K562 (cell line): ENCODE measurements around the gene GREB1. TPM values are rescaled to one million over a fixed set of nuclear protein-coding genes. Genes with fewer than 3 reads are reported as not detected.

Experiments
- ATAC-seq: fragments of 200-7000 bp; cut with Tn5 transposase; 3 replicates; pipeline ENCODE4 v1.9.1; 2020; ENCODE audit warnings: moderate library complexity
- BruUV-seq: library from RNA; stranded (reverse); fragments of 400-500 nt; replicated peaks from 2 replicates; lab custom pipeline; 2021; lab: Mats Ljungman, UMichigan
- CTCF ChIA-PET: fragments of 300-600 bp; formaldehyde crosslinking; extraction: SDS; loops from one replicate; lab custom pipeline; 2021; ENCODE audit warnings: low intra/inter-chr PET ratio; lab: Yijun Ruan, JAX
- POLR2A ChIA-PET: fragments of 300-600, 350-650 bp; sonication (Branson Sonifier 250); formaldehyde crosslinking; extraction: SDS; loops from one replicate; lab custom pipeline; 2021; ENCODE audit warnings: antibody characterized with exemption, inconsistent platforms; lab: Yijun Ruan, JAX
- DNase-seq, 4 experiments: peaks; one replicate each; pipeline versions ENCODE4 v3.0.0 to v3.0.0-alpha.2; 2011 to 2018; ENCODE audit warnings: low spot score in 3 of 4, mixed read lengths in 3 of 4; ENCODE audit errors: extremely low read depth in 1 of 4
- FAIRE-seq: peaks from 2 replicates; lab custom pipeline; 2011; peaks lifted over from hg19 to GRCh38; lab: Jason Lieb, UNC
- H2AFZ ChIP-seq: 2 replicates; pipeline ENCODE4 v1.6.0; 2011; ENCODE audit warnings: low read depth, low read length, control low read depth, inconsistent platforms
- H3K27ac ChIP-seq: fragments of 200-600 bp; 3 replicates; pipeline ENCODE4 v1.8.0; 2011; ENCODE audit warnings: low read depth, mild to moderate bottlenecking, control low read depth, inconsistent platforms, low read length, moderate library complexity, mixed read lengths; ENCODE audit errors: extremely low read depth
- H3K27me3 ChIP-seq, 2 experiments: fragments of 300-600 bp in 1 of 2; 2 replicates in 1 of 2; 3 replicates in 1 of 2; pipeline versions ENCODE4 v1.6.0 to v1.8.0; 2011; ENCODE audit warnings: inconsistent platforms in 2 of 2, low read length in 2 of 2, mild to moderate bottlenecking in 1 of 2, mixed read lengths in 1 of 2, moderate library complexity in 1 of 2; ENCODE audit not compliant: control insufficient read depth in 2 of 2, insufficient read depth in 2 of 2
- H3K36me3 ChIP-seq: fragments of 300-600 bp; 3 replicates; pipeline ENCODE4 v1.8.0; 2011; ENCODE audit warnings: mild to moderate bottlenecking, low read length, inconsistent platforms; ENCODE audit not compliant: control insufficient read depth, insufficient read depth
- H3K4me1 ChIP-seq, 2 experiments: fragments of 200-600 bp in 1 of 2; replicated peaks in 1 of 2; 2 replicates in 1 of 2; 3 replicates in 1 of 2; pipeline versions ENCODE4 v1.5.1 to v1.8.0; 2011; ENCODE audit warnings: inconsistent platforms in 2 of 2, low read length in 2 of 2, mild to moderate bottlenecking in 1 of 2, mixed read lengths in 1 of 2, moderate library complexity in 1 of 2; ENCODE audit not compliant: control insufficient read depth in 2 of 2, insufficient read depth in 2 of 2
- H3K4me2 ChIP-seq: 2 replicates; pipeline ENCODE4 v1.6.1; 2011; ENCODE audit warnings: low read length, control low read depth, inconsistent platforms, mixed read lengths; ENCODE audit not compliant: insufficient read depth
- H3K4me3 ChIP-seq: fragments of 200-600 bp; sonication (generic), shearing (Covaris generic); 2 replicates; pipeline ENCODE4 v1.5.1; 2016; ENCODE audit warnings: control low read depth, inconsistent platforms
- H3K79me2 ChIP-seq: fragments of 200-600 bp; 3 replicates; pipeline ENCODE4 v1.8.0; 2011; ENCODE audit warnings: low read length, inconsistent platforms; ENCODE audit not compliant: control insufficient read depth, insufficient read depth
- H3K9ac ChIP-seq, 2 experiments: 2 replicates each; pipeline versions ENCODE4 v1.6.0 to v1.6.1; 2011; ENCODE audit warnings: low read depth in 2 of 2, low read length in 2 of 2, control low read depth in 1 of 2, inconsistent platforms in 1 of 2, mild to moderate bottlenecking in 1 of 2, mixed read lengths in 1 of 2; ENCODE audit not compliant: insufficient read depth in 1 of 2
- H3K9me1 ChIP-seq: one replicate; pipeline ENCODE4 v1.6.0; 2011; ENCODE audit warnings: inconsistent platforms, mild to moderate bottlenecking, low read length, moderate library complexity; ENCODE audit not compliant: control insufficient read depth, insufficient read depth
- H3K9me3 ChIP-seq: replicated peaks from 2 replicates; pipeline ENCODE4 v1.5.1; 2011; ENCODE audit warnings: low read depth, low read length, inconsistent platforms; ENCODE audit not compliant: control insufficient read depth, insufficient read depth
- H4K20me1 ChIP-seq: replicated peaks from 2 replicates; pipeline ENCODE4 v1.6.1; 2011; ENCODE audit warnings: low read length, inconsistent platforms, mixed read lengths; ENCODE audit not compliant: control insufficient read depth, insufficient read depth
- ASH1L ChIP-seq: fragments of 450-650 bp; IDR thresholded peaks from 2 replicates; pipeline ENCODE4 v1.6.1; 2018; ENCODE audit warnings: borderline replicate concordance, mild to moderate bottlenecking, low read depth; ENCODE audit not compliant: partially characterized antibody
- CBFA2T2 ChIP-seq: fragments of 450-650 bp; conservative IDR thresholded peaks from 2 replicates; pipeline ENCODE4 v1.6.1; 2017; ENCODE audit warnings: mild to moderate bottlenecking
- ELK3 ChIP-seq: fragments of 450-650 bp; formaldehyde crosslinking; IDR thresholded peaks from 2 replicates; pipeline ENCODE4 v1.4.0; 2020; ENCODE audit warnings: mild to moderate bottlenecking
- HDAC8 ChIP-seq: fragments of 450-650 bp; IDR thresholded peaks from 2 replicates; pipeline ENCODE4 v1.6.1; 2016; ENCODE audit warnings: mild to moderate bottlenecking, missing genetic modification characterization, moderate library complexity, missing compliant biosample characterization
- HNRNPL ChIP-seq: fragments of 200-400 bp; formaldehyde crosslinking; IDR thresholded peaks from 2 replicates; pipeline ENCODE4 v1.6.1; 2017; ENCODE audit warnings: low read depth, mild to moderate bottlenecking, low read length
- MEIS2 ChIP-seq: fragments of 450-650 bp; IDR thresholded peaks from 2 replicates; pipeline ENCODE4 v1.6.1; 2014; ENCODE audit warnings: mild to moderate bottlenecking; ENCODE audit not compliant: partially characterized antibody
- POLR2AphosphoS2 ChIP-seq: IDR thresholded peaks from 2 replicates; pipeline ENCODE4 v1.6.1; 2012; ENCODE audit warnings: low read length, improper control_type of control experiment
- PURB ChIP-seq: sonication (generic); formaldehyde crosslinking; IDR thresholded peaks from 2 replicates; pipeline ENCODE4 v1.9.0; 2021; ENCODE audit warnings: low read depth, mild to moderate bottlenecking, missing genetic modification reagents
- RCOR1 ChIP-seq, 2 experiments: IDR thresholded peaks; 2 replicates each; pipeline ENCODE4 v1.6.1; 2012; ENCODE audit warnings: low read depth in 2 of 2, low read length in 2 of 2, borderline replicate concordance in 1 of 2, improper control_type of control experiment in 1 of 2
- RUNX1 ChIP-seq: sonication (generic); IDR thresholded peaks from 2 replicates; pipeline ENCODE4 v1.6.1; 2016; ENCODE audit warnings: antibody characterized with exemption, low read depth
- SAFB ChIP-seq: fragments of 200-400 bp; formaldehyde crosslinking; IDR thresholded peaks from 2 replicates; pipeline ENCODE4 v1.6.1; 2017; ENCODE audit warnings: low read depth, low read length, borderline replicate concordance
- SMAD1 ChIP-seq: fragments of 150-350 bp; IDR thresholded peaks from 2 replicates; pipeline ENCODE4 v1.6.1; 2014; ENCODE audit warnings: low read length, low read depth; ENCODE audit not compliant: partially characterized antibody
- SMARCA4 ChIP-seq: fragments of 450-650 bp; IDR thresholded peaks from 2 replicates; pipeline ENCODE4 v1.6.1; 2016
- STAG1 ChIP-seq: sonication (generic); formaldehyde crosslinking; IDR thresholded peaks from 2 replicates; pipeline ENCODE4 v1.5.0; 2020; ENCODE audit warnings: missing genetic modification reagents, borderline replicate concordance
- USF1 ChIP-seq: sonication (generic); formaldehyde crosslinking; IDR thresholded peaks from 2 replicates; pipeline ENCODE4 v1.9.0; 2022; ENCODE audit warnings: mild to moderate bottlenecking, missing genetic modification reagents
- ZNF551 ChIP-seq: fragments of 250-450 bp; sonication (Bioruptor Pico); IDR thresholded peaks from 2 replicates; pipeline ENCODE4 v1.5.0; 2021; ENCODE audit warnings: mild to moderate bottlenecking, moderate library complexity
- WGBS: fragments of 100-300 bp; shearing (Covaris generic); methylation state at CpG from one replicate; pipeline ENCODE4 v1.1.6; 2016; ENCODE audit warnings: low coverage, mixed read lengths; ENCODE audit not compliant: insufficient coverage; ENCODE audit errors: missing lambda C conversion rate; 5-methylcytosine and 5-hydroxymethylcytosine counted together
- in situ Hi-C: fragments of 300-500 bp; cut with MboI; formaldehyde crosslinking; loops from 4 replicates; pipeline ENCODE4 v1.15.0; 2018; ENCODE audit warnings: inconsistent platforms, mixed read lengths
- intact Hi-C: fragments of 100-400 bp; cut with micrococcal nuclease; formaldehyde crosslinking; loops from 2 replicates; pipeline ENCODE4 v1.14.2; 2022
- polyA plus RNA-seq, 8 experiments: library from polyadenylated mRNA; depleted of rRNA in 4 of 8; stranded (reverse) in 5 of 8; unstranded in 3 of 8; fragments of >200 nt; fragmentation: Nextera tagmentation in 2 of 8; fragmentation: Illumina TruSeq in 1 of 8; extraction: Ambion mirVana in 2 of 8; extraction: Trizol in 1 of 8; gene quantifications; 2 replicates each; pipeline versions ENCODE4 v1.2.1 to v1.2.3, GENCODE V29; 2011 to 2014; ENCODE audit warnings: inconsistent platforms in 1 of 8, missing spikeins in 1 of 8
- total RNA-seq, 7 experiments: library from RNA; depleted of rRNA in 6 of 7; stranded (reverse); fragments of >200 nt in 6 of 7; fragmentation: Illumina TruSeq in 2 of 7; extraction: Trizol in 2 of 7; gene quantifications; 2 replicates each; pipeline versions ENCODE4 v1.2.1 to v1.2.3, GENCODE V29; 2011 to 2021; ENCODE audit warnings: low replicate concordance in 1 of 7
- TF ChIP-seq, protein P1 (sequence below): IDR thresholded peaks from 2 replicates; pipeline ENCODE4 v1.6.1; 2014; ENCODE audit warnings: antibody characterized with exemption

The GREB1 gene
- total and polyA plus RNA-seq, 9 of the 15 experiments (the other 6 are each of a cell fraction or from before 2014, with no cell fraction given) = 0.04 to 0.86 (median 0.10) TPM; not detected in 1

GRCh38 chr2:11640132-11640531 lies 106.3 kb downstream of the GREB1 start:
- FAIRE-seq (no peak), DNase-seq (no peak), ATAC-seq (no peak)
- BruUV-seq = no TSS peak
- Histone ChIP-seq H3K36me3 (no peaks in the 10 kb centered on the region), H3K9me3 (no peaks in the 10 kb centered on the region), H3K27me3 (peaks cover 42 to 70% of the 10 kb centered on the region in 2 experiments), H3K4me1 (peaks cover 0 to 6% of the 10 kb centered on the region in 2 experiments; a peak in 1 of 5 replicates), H3K27ac (no peak overlapping the region), H3K4me2 (no peak overlapping the region), H3K9ac (no peak overlapping the region), H3K9me1 (no peaks in the 10 kb centered on the region), H3K4me3 (no peak overlapping the region), H3K79me2 (no peaks in the 10 kb centered on the region), H2AFZ (no peak overlapping the region), H4K20me1 (0 out of 2 replicates have a peak, but pooled peaks cover 2% of the 10 kb centered on the region)
- TF ChIP-seq ZNF551 (CRISPR knock-in tag) (no peak), CBFA2T2 (no peak), SAFB (no peak), USF1 (no peak), HDAC8 (tag) (no peak), SMAD1 (no peak), PURB (CRISPR knock-in tag) (no peak), SMARCA4 (no peak), POLR2AphosphoS2 (no peak), ELK3 (CRISPR knock-in tag) (no peak), RUNX1 (no peak), MEIS2 (no peak), STAG1 (CRISPR knock-in tag) (no peak), HNRNPL (no peak), ASH1L (no peak), RCOR1 (IDR thresholded peaks at IDR 0.05; ENCODE audit: borderline replicate concordance in 1 of 2, low read depth in 2 of 2, low read length in 2 of 2) (no peak)
- TF ChIP-seq, protein P1, sequence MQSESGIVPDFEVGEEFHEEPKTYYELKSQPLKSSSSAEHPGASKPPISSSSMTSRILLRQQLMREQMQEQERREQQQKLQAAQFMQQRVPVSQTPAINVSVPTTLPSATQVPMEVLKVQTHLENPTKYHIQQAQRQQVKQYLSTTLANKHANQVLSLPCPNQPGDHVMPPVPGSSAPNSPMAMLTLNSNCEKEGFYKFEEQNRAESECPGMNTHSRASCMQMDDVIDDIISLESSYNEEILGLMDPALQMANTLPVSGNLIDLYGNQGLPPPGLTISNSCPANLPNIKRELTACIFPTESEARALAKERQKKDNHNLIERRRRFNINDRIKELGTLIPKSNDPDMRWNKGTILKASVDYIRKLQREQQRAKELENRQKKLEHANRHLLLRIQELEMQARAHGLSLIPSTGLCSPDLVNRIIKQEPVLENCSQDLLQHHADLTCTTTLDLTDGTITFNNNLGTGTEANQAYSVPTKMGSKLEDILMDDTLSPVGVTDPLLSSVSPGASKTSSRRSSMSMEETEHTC = no peak
- ChIA-PET POLR2A (interaction anchor here (0.7 kb wide), 1 partner anchor 121 kb away, joined by 4 read pairs; no protein-coding TSS in a partner anchor), CTCF (no interaction called here)
- 16% methylated on average over 23 of the region's 27 CpGs for WGBS
- intact Hi-C loops (no loop called here), in situ Hi-C loops (no loop called here)
